IMR-90 (cell line): ENCODE data around the gene PRELID3B. TPM values are rescaled to one million over a fixed set of nuclear protein-coding genes. Genes with fewer than 3 reads are reported as not detected.

ENCODE experiments used
- ATAC-seq: fragments of 200-7000 bp; cut with Tn5 transposase; 2 replicates; pipeline ENCODE4 v1.9.1; 2020; ENCODE audit warnings: low read depth, mild to moderate bottlenecking, moderate library complexity
- BruUV-seq: library from RNA; stranded (reverse); fragments of 400-500 nt; replicated peaks from 2 replicates; lab custom pipeline; 2021; lab: Mats Ljungman, UMichigan
- CTCF ChIA-PET: fragments of 300-600 bp; formaldehyde crosslinking; extraction: SDS; loops from one replicate; lab custom pipeline; 2021; ENCODE audit warnings: antibody characterized with exemption; lab: Yijun Ruan, JAX
- POLR2A ChIA-PET: fragments of 300-600 bp; sonication (Branson Sonifier 250); formaldehyde crosslinking; loops from one replicate; lab custom pipeline; 2022; ENCODE audit warnings: antibody characterized with exemption; ENCODE audit not compliant: unreplicated experiment; lab: Charles Lee
- DNase-seq: peaks from one replicate; pipeline ENCODE4 v3.0.0; 2013
- H2AFZ ChIP-seq: replicated peaks from 2 replicates; pipeline ENCODE3; 2013; ENCODE audit warnings: low read length, mild to moderate bottlenecking; ENCODE audit not compliant: poor library complexity
- H2AK5ac ChIP-seq: 2 replicates; pipeline ENCODE4 v1.6.1; 2013; ENCODE audit warnings: low read depth, low read length, inconsistent platforms
- H2AK9ac ChIP-seq: replicated peaks from 2 replicates; pipeline ENCODE3; 2013; ENCODE audit warnings: mild to moderate bottlenecking, low read depth, low read length, moderate library complexity; ENCODE audit not compliant: poor library complexity
- H2BK120ac ChIP-seq: 2 replicates; pipeline ENCODE4 v1.6.1; 2013; ENCODE audit warnings: low read depth, low read length, inconsistent platforms
- H2BK15ac ChIP-seq: 3 replicates; pipeline ENCODE4 v1.6.1; 2013; ENCODE audit warnings: low read depth, low read length, inconsistent platforms
- H2BK20ac ChIP-seq: 2 replicates; pipeline ENCODE4 v1.6.1; 2013; ENCODE audit warnings: low read depth, mild to moderate bottlenecking, inconsistent platforms, low read length, moderate library complexity
- H2BK5ac ChIP-seq: 2 replicates; pipeline ENCODE4 v1.6.1; 2013; ENCODE audit warnings: mild to moderate bottlenecking, low read depth, low read length, inconsistent platforms; ENCODE audit not compliant: poor library complexity, severe bottlenecking
- H3K14ac ChIP-seq: replicated peaks from 2 replicates; pipeline ENCODE4 v1.6.1; 2013; ENCODE audit warnings: low read depth, low read length, inconsistent platforms
- H3K18ac ChIP-seq: 2 replicates; pipeline ENCODE4 v1.6.1; 2013; ENCODE audit warnings: low read depth, low read length, control low read depth
- H3K23ac ChIP-seq: 2 replicates; pipeline ENCODE4 v1.6.1; 2013; ENCODE audit warnings: low read depth, low read length, inconsistent platforms
- H3K27ac ChIP-seq: 2 replicates; pipeline ENCODE4 v1.5.1; 2013; ENCODE audit warnings: mild to moderate bottlenecking, control low read depth, low read length; ENCODE audit not compliant: insufficient read depth
- H3K27me3 ChIP-seq: 2 replicates; pipeline ENCODE4 v1.6.1; 2013; ENCODE audit warnings: low read length; ENCODE audit not compliant: control insufficient read depth, insufficient read depth
- H3K36me3 ChIP-seq: 2 replicates; pipeline ENCODE4 v1.6.1; 2013; ENCODE audit warnings: low read length, mixed read lengths; ENCODE audit not compliant: control insufficient read depth, insufficient read depth
- H3K4ac ChIP-seq: 2 replicates; pipeline ENCODE4 v1.6.1; 2013; ENCODE audit warnings: low read depth, low read length, inconsistent platforms
- H3K4me1 ChIP-seq: 2 replicates; pipeline ENCODE4 v1.6.1; 2013; ENCODE audit warnings: low read length, mixed read lengths; ENCODE audit not compliant: control insufficient read depth, insufficient read depth
- H3K4me2 ChIP-seq: 2 replicates; pipeline ENCODE4 v1.6.1; 2013; ENCODE audit warnings: low read depth, mild to moderate bottlenecking, control low read depth, low read length, moderate library complexity
- H3K4me3 ChIP-seq: 2 replicates; pipeline ENCODE4 v1.5.1; 2013; ENCODE audit warnings: low read depth, mild to moderate bottlenecking, control low read depth, low read length, moderate library complexity; ENCODE audit not compliant: insufficient read depth
- H3K56ac ChIP-seq: 2 replicates; pipeline ENCODE4 v1.6.1; 2013; ENCODE audit warnings: low read length, inconsistent platforms; ENCODE audit not compliant: insufficient read depth; ENCODE audit errors: extremely low read depth
- H3K79me1 ChIP-seq, 2 experiments: 2 replicates each; pipeline ENCODE4 v1.6.1; 2013; ENCODE audit warnings: low read length in 2 of 2, inconsistent platforms in 1 of 2, low read depth in 1 of 2
- H3K9ac ChIP-seq: 2 replicates; pipeline ENCODE4 v1.6.1; 2013; ENCODE audit warnings: low read depth, low read length, control low read depth
- H3K9me1 ChIP-seq: 2 replicates; pipeline ENCODE4 v1.6.1; 2013; ENCODE audit warnings: low read length, inconsistent platforms; ENCODE audit not compliant: insufficient read depth
- H3K9me3 ChIP-seq: 2 replicates; pipeline ENCODE4 v1.6.1; 2013; ENCODE audit warnings: low read length; ENCODE audit not compliant: control insufficient read depth, insufficient read depth
- H4K20me1 ChIP-seq: 2 replicates; pipeline ENCODE4 v1.6.1; 2013; ENCODE audit warnings: low read length, inconsistent platforms; ENCODE audit not compliant: insufficient read depth
- H4K5ac ChIP-seq: 2 replicates; pipeline ENCODE4 v1.6.1; 2013; ENCODE audit warnings: mild to moderate bottlenecking, low read depth, low read length, control low read depth
- H4K8ac ChIP-seq, 2 experiments: 2 replicates each; pipeline ENCODE4 v1.6.1; 2013; ENCODE audit warnings: low read depth in 2 of 2, low read length in 2 of 2, control low read depth in 1 of 2, inconsistent platforms in 1 of 2
- H4K91ac ChIP-seq: 2 replicates; pipeline ENCODE4 v1.6.1; 2013; ENCODE audit warnings: low read depth, low read length, inconsistent platforms; ENCODE audit not compliant: insufficient read depth
- ELK1 ChIP-seq: fragments of 150-350 bp; IDR thresholded peaks from 2 replicates; pipeline ENCODE4 v1.6.1; 2016; ENCODE audit warnings: low read depth, mild to moderate bottlenecking, low read length, moderate library complexity, borderline replicate concordance
- WGBS, 2 experiments: methylation state at CpG; one replicate each; pipeline versions ENCODE4 v1.1.5 to v1.1.7; 2013; ENCODE audit warnings: missing lambda C conversion rate in 2 of 2; ENCODE audit not compliant: insufficient read length in 1 of 2; ENCODE audit errors: extremely low coverage in 2 of 2; 5-methylcytosine and 5-hydroxymethylcytosine counted together
- dilution Hi-C: fragments of 300-500 bp; cut with HindIII; formaldehyde crosslinking; loops from one replicate; pipeline ENCODE4 v1.14.3; 2018; ENCODE audit warnings: low sequenced_read_pairs; ENCODE audit not compliant: unreplicated experiment
- in situ Hi-C: fragments of 300-500 bp; cut with MboI; formaldehyde crosslinking; loops from 3 replicates; pipeline ENCODE4 v1.14.3; 2019; ENCODE audit warnings: low sequenced_read_pairs, inconsistent platforms, mixed read lengths
- intact Hi-C: fragments of 100-400 bp; cut with micrococcal nuclease; formaldehyde crosslinking; loops from 2 replicates; pipeline ENCODE4 v1.10.0; 2022
- polyA plus RNA-seq, 3 experiments: library from polyadenylated mRNA; depleted of rRNA; stranded (reverse); fragments of >200 nt; gene quantifications; 2 replicates each; pipeline ENCODE4 v1.2.3, GENCODE V29; 2012; ENCODE audit warnings: low replicate concordance in 1 of 3
- total RNA-seq: library from RNA; depleted of rRNA; stranded (reverse); fragments of >200 nt; gene quantifications from 2 replicates; pipeline ENCODE4 v1.2.3, GENCODE V29; 2012
- TF ChIP-seq, protein P1 (sequence below): fragments of 150-350 bp; IDR thresholded peaks from 2 replicates; pipeline ENCODE4 v1.6.1; 2017; ENCODE audit warnings: mild to moderate bottlenecking, antibody characterized with exemption, low read length, low read depth

Gene PRELID3B
- total and polyA plus RNA-seq, 2 of the 4 experiments (the other 2 are of a cell fraction) = 24.8 to 41.9 TPM

DNA sequence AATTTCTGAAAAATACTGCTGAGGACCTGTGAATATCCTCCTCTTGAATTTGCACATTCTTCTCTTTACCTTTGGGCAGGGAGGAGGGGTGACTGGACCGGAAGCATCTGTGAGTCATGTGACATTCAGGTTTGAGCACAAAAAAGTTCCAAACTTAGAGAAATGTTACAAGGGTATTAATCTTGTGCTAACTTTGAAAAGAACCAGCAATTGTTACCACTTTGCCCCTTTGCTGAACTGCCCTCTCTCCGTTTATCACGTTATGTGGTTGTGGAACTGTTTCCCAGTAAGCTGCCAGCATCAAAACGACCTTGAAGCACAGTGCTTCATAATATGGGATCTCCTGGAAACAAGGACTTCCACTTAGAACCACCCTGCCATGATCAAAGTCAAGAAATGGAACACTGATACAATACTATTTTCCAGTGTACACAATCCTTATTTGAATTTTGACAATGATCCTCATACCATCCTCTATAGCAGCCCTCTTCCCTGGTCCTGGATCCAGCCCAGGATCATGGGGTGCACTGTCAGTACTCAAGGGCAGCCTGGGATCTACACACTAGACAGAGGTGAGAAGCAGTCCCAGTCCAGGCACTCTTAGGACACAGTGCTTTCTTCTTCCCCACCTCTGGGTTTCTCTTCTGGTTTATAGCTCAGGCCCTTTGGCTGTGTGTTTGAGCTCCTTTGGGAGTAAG, 25.6 kb downstream of the PRELID3B start:
- no peak overlapping the region for H2BK5ac ChIP-seq
- DNase-seq (no peak), ATAC-seq (no peak)
- H4K8ac ChIP-seq = peak overlapping the region in 1 of 2 experiments; percentile 23; a peak in 1 of 4 replicates
- peak overlapping the region; percentile 40 for H2AFZ ChIP-seq
- H3K9ac ChIP-seq = no peak overlapping the region
- dilution Hi-C loops = no loop called here
- no peaks in the 10 kb centered on the region for H3K36me3 ChIP-seq
- no peak overlapping the region for H3K4ac ChIP-seq
- H3K9me1 ChIP-seq = peaks cover 15% of the 10 kb centered on the region
- no peak overlapping the region for H3K23ac ChIP-seq
- no peaks in the 10 kb centered on the region for H3K9me3 ChIP-seq
- peaks cover 0 to 11% of the 10 kb centered on the region in 2 experiments; a peak in 2 of 4 replicates for H3K79me1 ChIP-seq
- in situ Hi-C loops = no loop called here
- BruUV-seq = no TSS peak
- no peak overlapping the region for H3K56ac ChIP-seq
- CTCF ChIA-PET = no interaction called here
- H3K27ac ChIP-seq = no peak overlapping the region
- H3K4me1 ChIP-seq = peaks cover 13% of the 10 kb centered on the region
- H4K5ac ChIP-seq = no peak overlapping the region
- no peak overlapping the region for H2BK15ac ChIP-seq
- no peak overlapping the region for H4K91ac ChIP-seq
- no peak overlapping the region for H3K4me3 ChIP-seq
- POLR2A ChIA-PET = no interaction called here
- no peak overlapping the region for H2BK20ac ChIP-seq
- no peak overlapping the region for H2AK5ac ChIP-seq
- no peaks in the 10 kb centered on the region for H3K27me3 ChIP-seq
- H2BK120ac ChIP-seq = no peak overlapping the region
- peak overlapping the region; percentile 26; the same call in 1 of the 2 replicates for H3K14ac ChIP-seq
- intact Hi-C loops = no loop called here
- WGBS, 2 experiments = 81% methylated on average over 3 of the region's 4 CpGs; no CpG with 5 or more reads in 1 of the 2 experiments
- no peak overlapping the region for H3K18ac ChIP-seq
- H2AK9ac ChIP-seq = peak overlapping the region; percentile 20
- H4K20me1 ChIP-seq = peaks cover 6% of the 10 kb centered on the region; the same call in 1 of the 2 replicates
- H3K4me2 ChIP-seq = no peak overlapping the region
- TF ChIP-seq, protein P1, sequence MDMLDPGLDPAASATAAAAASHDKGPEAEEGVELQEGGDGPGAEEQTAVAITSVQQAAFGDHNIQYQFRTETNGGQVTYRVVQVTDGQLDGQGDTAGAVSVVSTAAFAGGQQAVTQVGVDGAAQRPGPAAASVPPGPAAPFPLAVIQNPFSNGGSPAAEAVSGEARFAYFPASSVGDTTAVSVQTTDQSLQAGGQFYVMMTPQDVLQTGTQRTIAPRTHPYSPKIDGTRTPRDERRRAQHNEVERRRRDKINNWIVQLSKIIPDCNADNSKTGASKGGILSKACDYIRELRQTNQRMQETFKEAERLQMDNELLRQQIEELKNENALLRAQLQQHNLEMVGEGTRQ = peak; percentile 33; the same call in 1 of the 2 replicates
- no peak for TF ChIP-seq ELK1
